Measurements from ENCODE around the gene PLA2G4E.

Gene PLA2G4E

GRCh38 chr15:41955807-41956525 lies 64.9 kb downstream of the PLA2G4E start:
- no peak for DNase-seq (ENCODE audit: low read depth, low spot score)

GRCh38 chr15:41955100-41955499 lies 65.7 kb downstream of the PLA2G4E start:
- no peak for DNase-seq (ENCODE audit: low read depth, low spot score)

GRCh38 chr15:41954036-41954435 lies 66.8 kb downstream of the PLA2G4E start:
- no peak for DNase-seq (ENCODE audit: low read depth, low spot score)

GRCh38 chr15:41952013-41952563 lies 68.8 kb downstream of the PLA2G4E start:
- DNase-seq (ENCODE audit: low read depth, low spot score), result no peak

- no peak for DNase-seq (ENCODE audit: low read depth, low spot score)
These were observed 69.3 kb downstream of the PLA2G4E start for GRCh38 chr15:41951571-41951970.

GRCh38 chr15:41950489-41950888 lies 70.4 kb downstream of the PLA2G4E start:
- no peak for DNase-seq (ENCODE audit: low read depth, low spot score)

- no peak for DNase-seq (ENCODE audit: low read depth, low spot score)
These were observed 70.7 kb downstream of the PLA2G4E start for GRCh38 chr15:41950127-41950483.

- DNase-seq (ENCODE audit: low read depth, low spot score), result no peak
These were observed 71.3 kb downstream of the PLA2G4E start for GRCh38 chr15:41949401-41950126.

GRCh38 chr15:41948490-41948889 lies 72.4 kb downstream of the PLA2G4E start:
- no peak for DNase-seq (ENCODE audit: low read depth, low spot score)

GRCh38 chr15:41946970-41947369 lies 73.9 kb downstream of the PLA2G4E start:
- no peak for DNase-seq (ENCODE audit: low read depth, low spot score)

- no peak for DNase-seq (ENCODE audit: low read depth, low spot score)
These were observed 75.1 kb downstream of the PLA2G4E start for GRCh38 chr15:41945731-41946130.

- DNase-seq (ENCODE audit: low read depth, low spot score), result no peak
These were observed 75.6 kb downstream of the PLA2G4E start for GRCh38 chr15:41945221-41945620.

- no peak for DNase-seq (ENCODE audit: low read depth, low spot score)
These were observed 76.4 kb downstream of the PLA2G4E start for GRCh38 chr15:41944313-41944940.

- no peak for DNase-seq (ENCODE audit: low read depth, low spot score)
These were observed 77.1 kb downstream of the PLA2G4E start for GRCh38 chr15:41943543-41944312.

GRCh38 chr15:41942886-41943285 lies 78.0 kb downstream of the PLA2G4E start:
- DNase-seq (ENCODE audit: low read depth, low spot score), result no peak

- DNase-seq (ENCODE audit: low read depth, low spot score), result no peak
These were observed 79.0 kb downstream of the PLA2G4E start for GRCh38 chr15:41941644-41942415.

GRCh38 chr15:41940441-41940857 lies 80.4 kb downstream of the PLA2G4E start:
- peak; percentile 24 for DNase-seq (ENCODE audit: low read depth, low spot score)

GRCh38 chr15:41939986-41940385 lies 80.9 kb downstream of the PLA2G4E start:
- DNase-seq (ENCODE audit: low read depth, low spot score), result no peak

- no peak for DNase-seq (ENCODE audit: low read depth, low spot score)
These were observed 83.3 kb downstream of the PLA2G4E start for GRCh38 chr15:41937568-41937923.

- peak; percentile 61 for DNase-seq (ENCODE audit: low read depth, low spot score)
These were observed 83.9 kb downstream of the PLA2G4E start for GRCh38 chr15:41936649-41937567.
